ENCODE data around the gene F10.

F10 gene

DNA sequence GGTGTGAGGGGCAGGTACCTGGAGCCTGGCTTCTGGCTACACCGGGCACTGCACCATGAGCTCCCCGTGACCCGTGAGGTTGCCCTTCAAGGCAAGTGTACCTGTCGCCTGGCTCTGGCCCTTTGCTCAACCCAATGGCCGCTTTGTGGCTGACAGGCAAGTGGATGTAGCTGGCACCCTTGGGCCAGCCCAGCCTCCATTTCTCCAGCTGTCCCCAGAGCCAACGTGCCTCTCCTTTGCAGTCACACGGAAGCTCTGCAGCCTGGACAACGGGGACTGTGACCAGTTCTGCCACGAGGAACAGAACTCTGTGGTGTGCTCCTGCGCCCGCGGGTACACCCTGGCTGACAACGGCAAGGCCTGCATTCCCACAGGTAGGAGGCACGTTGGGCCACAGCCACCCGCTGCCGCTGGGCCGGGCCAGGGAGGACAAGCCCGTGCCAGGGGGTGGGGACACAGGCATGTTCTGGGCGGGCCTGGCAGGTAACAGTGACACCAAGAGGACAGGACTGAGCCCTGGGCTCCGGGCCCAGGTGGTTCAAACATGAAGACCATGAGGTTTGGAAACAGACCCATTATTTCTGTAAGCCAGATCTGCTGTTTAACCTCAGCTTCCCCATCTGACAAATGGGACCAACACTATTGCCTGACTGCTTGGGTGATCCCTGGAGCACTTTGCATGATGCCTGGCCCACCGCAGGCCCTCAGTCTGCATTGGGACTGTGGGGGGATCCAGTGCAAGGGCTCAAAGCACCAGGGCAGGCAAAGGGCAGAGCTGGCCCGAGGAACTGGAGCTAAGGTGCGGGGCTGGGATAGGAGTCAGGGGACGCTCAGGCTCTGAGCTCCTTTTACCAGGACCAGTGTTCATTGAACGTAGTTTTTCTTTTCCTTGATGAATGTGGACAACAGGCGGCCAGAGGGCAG lies 18.3 kb downstream of the F10 start:
- H3K4me3 ChIP-seq (ENCODE audit: control insufficient read depth, low read depth, low read length) = no peak overlapping the region
- no peak for DNase-seq (ENCODE audit: low read depth)
- TF ChIP-seq, protein P1, sequence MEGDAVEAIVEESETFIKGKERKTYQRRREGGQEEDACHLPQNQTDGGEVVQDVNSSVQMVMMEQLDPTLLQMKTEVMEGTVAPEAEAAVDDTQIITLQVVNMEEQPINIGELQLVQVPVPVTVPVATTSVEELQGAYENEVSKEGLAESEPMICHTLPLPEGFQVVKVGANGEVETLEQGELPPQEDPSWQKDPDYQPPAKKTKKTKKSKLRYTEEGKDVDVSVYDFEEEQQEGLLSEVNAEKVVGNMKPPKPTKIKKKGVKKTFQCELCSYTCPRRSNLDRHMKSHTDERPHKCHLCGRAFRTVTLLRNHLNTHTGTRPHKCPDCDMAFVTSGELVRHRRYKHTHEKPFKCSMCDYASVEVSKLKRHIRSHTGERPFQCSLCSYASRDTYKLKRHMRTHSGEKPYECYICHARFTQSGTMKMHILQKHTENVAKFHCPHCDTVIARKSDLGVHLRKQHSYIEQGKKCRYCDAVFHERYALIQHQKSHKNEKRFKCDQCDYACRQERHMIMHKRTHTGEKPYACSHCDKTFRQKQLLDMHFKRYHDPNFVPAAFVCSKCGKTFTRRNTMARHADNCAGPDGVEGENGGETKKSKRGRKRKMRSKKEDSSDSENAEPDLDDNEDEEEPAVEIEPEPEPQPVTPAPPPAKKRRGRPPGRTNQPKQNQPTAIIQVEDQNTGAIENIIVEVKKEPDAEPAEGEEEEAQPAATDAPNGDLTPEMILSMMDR (IDR thresholded peaks at IDR 0.05; ENCODE audit: control insufficient read depth, insufficient read depth, low read depth, low read length, missing control alignments) = no peak

GRCh38 chr13:113141601-113141970 lies 19.0 kb downstream of the F10 start:
- TF ChIP-seq, protein P1 (IDR thresholded peaks at IDR 0.05; ENCODE audit: control insufficient read depth, insufficient read depth, low read depth, low read length, missing control alignments) = no peak
- H3K4me3 ChIP-seq (ENCODE audit: control insufficient read depth, low read depth, low read length) = no peak overlapping the region
- DNase-seq (ENCODE audit: low read depth) = no peak

DNA sequence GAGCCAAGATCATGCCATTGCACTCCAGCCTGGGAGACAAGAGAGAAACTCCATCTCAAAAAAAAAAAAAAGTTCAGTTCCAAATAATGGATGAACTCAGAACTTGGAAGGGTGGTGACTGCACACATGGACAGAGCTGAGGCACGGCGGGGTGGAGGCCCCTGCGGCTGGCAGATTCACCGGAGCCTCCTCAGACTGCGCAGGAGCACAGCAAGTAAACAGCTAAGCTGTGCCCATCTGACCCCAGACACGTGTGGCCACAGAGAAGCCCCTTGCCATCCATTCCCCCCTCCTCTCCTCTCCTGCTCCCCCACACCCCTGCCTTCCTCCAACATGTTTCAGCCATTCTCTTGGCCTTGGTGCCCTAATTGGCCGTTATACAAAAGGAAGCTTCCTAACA lies 20.3 kb downstream of the F10 start:
- no peak for DNase-seq (ENCODE audit: low read depth)
- H3K4me3 ChIP-seq (ENCODE audit: control insufficient read depth, low read depth, low read length) = no peak overlapping the region
- TF ChIP-seq, protein P1 (IDR thresholded peaks at IDR 0.05; ENCODE audit: control insufficient read depth, insufficient read depth, low read depth, low read length, missing control alignments) = no peak

GRCh38 chr13:113143466-113144254 lies 21.1 kb downstream of the F10 start:
- H3K4me3 ChIP-seq (ENCODE audit: control insufficient read depth, low read depth, low read length) = no peak overlapping the region
- DNase-seq (ENCODE audit: low read depth) = no peak
- TF ChIP-seq, protein P1 (IDR thresholded peaks at IDR 0.05; ENCODE audit: control insufficient read depth, insufficient read depth, low read depth, low read length, missing control alignments) = no peak

- no peak overlapping the region for H3K4me3 ChIP-seq (ENCODE audit: control insufficient read depth, low read depth, low read length)
- no peak for DNase-seq (ENCODE audit: low read depth)
- TF ChIP-seq, protein P1 (IDR thresholded peaks at IDR 0.05; ENCODE audit: control insufficient read depth, insufficient read depth, low read depth, low read length, missing control alignments) = no peak
Observed at GRCh38 chr13:113144255-113144629, 21.6 kb downstream of the F10 start.

DNA sequence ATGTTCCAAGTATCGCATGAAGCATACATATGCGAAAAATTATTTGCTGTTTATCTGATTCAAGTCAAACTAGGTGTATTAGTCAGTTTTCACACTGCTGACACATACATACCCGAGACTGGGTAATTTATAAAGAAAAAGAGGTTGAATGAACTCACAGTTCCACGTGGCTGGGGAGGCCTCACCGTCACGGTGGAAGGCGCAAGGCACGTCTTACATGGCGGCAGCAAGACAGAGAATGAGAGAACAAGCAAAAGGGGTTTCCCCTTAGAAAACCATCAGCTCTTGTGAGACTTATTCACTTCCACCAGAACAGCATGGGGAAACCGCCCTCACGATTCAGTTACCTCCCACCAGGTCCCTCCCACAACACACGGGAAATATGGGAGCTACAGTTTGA lies 22.9 kb downstream of the F10 start:
- H3K4me3 ChIP-seq (ENCODE audit: control insufficient read depth, low read depth, low read length) = no peak overlapping the region
- TF ChIP-seq, protein P1 (IDR thresholded peaks at IDR 0.05; ENCODE audit: control insufficient read depth, insufficient read depth, low read depth, low read length, missing control alignments) = no peak
- no peak for DNase-seq (ENCODE audit: low read depth)
